ENCODE results near the gene MYRIP.

DNA sequence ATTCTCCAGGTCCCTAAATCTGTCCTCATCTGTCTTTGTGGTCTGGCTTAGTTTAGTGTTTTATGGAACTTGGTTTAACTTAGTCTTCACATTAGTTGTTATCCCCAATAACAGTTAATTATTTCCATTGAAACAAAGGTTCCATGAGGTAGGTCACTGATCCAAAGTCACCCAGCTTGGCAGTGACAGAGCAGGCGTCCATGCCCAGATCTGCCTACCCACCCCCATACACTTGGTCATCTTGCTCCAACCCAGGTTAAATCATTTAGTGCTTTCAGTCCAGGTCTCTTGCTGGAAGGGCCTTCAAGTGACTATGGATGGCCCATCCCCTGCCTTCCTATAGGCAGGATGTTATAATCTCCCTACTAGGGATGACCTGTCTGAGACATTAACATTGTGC lies 127.4 kb downstream of the MYRIP start:
- TF ChIP-seq POLR2A (IDR thresholded peaks at IDR 0.05; ENCODE audit: low read depth, low read length) (no peak), POLR2AphosphoS5 (IDR thresholded peaks at IDR 0.05; ENCODE audit: low read depth, low read length) (no peak), TAF1 (IDR thresholded peaks at IDR 0.05; ENCODE audit: borderline replicate concordance, low read depth, low read length) (no peak)

All from GM12892 (cell line).